Measurements from ENCODE around the gene SERPINB12.

The SERPINB12 gene

DNA sequence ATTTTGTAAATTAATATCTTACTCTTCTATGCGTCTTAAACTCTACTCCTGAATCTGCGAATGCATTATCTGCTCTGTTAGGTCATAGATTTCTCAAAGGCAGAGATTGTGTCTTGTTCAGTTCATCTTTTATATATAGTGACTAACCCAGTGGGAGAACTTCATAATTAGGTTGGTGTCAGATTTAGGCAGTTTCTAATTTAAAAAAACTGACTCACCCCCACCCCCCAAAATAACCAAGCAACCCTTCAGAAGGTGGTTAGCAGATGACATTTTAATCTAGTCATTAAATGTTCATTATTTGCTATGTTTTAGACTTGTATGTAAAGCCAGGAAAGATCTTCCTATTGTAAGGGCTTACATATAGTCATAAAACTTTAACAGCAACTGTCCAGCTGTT, 10.4 kb downstream of the SERPINB12 start:
- DNase-seq: no peak

DNA sequence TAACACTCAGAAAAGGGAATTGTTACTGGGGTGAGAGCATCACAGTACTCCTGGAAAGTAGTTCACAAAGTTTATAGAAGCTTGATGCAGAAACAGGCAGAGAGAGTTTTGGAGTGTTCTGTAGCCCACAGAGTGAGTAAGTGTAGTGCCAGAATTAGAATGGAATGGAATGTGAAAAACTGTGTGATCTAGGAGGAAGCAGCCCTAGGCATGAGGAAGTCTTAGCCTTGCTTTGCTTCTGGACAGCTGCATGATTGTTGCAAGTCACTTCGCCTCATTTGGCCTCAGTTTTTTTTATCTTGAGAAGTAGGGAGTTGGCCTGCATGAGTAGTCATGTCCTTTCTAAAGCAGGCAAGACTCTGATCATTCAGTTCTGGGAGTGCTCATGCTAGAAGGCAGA, 10.9 kb downstream of the SERPINB12 start:
- no peak for DNase-seq

DNA sequence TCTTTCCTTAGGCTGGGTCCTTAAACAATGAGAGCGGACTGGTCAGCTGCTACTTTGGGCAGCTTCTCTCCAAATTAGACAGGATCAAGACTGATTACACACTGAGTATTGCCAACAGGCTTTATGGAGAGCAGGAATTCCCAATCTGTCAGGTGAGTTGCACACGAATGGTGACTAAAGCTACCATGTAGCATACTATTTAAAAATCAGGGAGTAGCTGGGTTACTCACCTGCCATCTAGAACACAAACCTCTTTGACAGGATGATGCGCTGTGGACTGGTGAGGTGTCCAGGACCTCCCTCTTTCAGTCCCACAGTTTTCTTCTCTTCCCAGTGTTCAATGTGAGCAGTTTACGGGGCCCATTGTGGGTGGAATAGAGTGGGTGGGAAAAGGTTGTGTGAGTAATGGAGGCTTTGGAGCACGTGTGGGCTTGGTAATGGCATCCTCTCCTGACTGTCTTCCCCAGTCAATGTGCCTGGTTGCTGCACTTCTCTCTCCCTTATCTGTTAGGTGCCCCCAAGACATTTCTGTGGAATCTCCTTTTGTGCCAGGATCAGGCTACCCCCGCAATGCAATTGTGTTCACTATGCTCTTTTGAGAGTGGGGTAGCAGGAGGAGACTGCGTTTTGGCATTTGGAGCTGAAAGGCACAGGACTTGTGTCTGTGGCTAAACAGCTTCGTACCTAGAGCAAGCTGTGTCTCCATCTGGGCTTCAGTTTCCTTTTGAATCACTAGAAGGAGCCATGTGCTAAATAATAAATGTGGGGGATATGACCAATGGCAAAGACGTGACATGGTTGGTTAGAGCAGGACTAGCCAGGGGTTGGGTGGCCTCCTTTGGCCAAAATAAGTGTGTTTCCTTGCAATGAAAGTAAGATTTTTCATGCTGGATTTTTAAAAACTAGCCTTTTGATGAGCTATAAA, 17.7 kb downstream of the SERPINB12 start:
- DNase-seq: no peak

- DNase-seq: no peak
These were observed 20.1 kb downstream of the SERPINB12 start for GRCh38 chr18:63562284-63562683.

GRCh38 chr18:63564021-63564420, 21.9 kb downstream of the SERPINB12 start:
- DNase-seq: no peak

GRCh38 chr18:63564561-63564960, 22.4 kb downstream of the SERPINB12 start:
- DNase-seq: no peak

GRCh38 chr18:63567276-63567675, 25.1 kb downstream of the SERPINB12 start:
- DNase-seq: no peak

- DNase-seq: no peak
These were observed 25.7 kb downstream of the SERPINB12 start for GRCh38 chr18:63567825-63568224.

- DNase-seq: no peak
These were observed 28.6 kb downstream of the SERPINB12 start for GRCh38 chr18:63570721-63571120.

DNA sequence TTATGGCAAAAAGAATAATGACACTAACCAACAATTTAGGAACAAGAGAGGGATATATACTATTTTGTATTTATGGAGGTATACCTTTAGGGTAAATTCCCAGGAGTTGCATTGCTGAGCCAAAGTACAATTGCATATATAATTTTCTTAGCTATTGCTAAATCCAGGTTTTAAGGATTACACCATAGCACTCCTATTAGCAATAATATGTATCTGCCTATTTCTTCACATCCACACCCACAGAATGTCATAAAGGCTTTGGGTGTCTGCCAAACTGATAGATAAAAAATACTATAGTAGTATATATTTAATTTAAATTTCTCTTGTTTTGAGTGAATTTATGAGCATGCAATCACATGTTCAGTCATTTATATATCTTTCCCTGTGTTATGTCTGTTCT, 33.5 kb downstream of the SERPINB12 start:
- DNase-seq: no peak

DNA sequence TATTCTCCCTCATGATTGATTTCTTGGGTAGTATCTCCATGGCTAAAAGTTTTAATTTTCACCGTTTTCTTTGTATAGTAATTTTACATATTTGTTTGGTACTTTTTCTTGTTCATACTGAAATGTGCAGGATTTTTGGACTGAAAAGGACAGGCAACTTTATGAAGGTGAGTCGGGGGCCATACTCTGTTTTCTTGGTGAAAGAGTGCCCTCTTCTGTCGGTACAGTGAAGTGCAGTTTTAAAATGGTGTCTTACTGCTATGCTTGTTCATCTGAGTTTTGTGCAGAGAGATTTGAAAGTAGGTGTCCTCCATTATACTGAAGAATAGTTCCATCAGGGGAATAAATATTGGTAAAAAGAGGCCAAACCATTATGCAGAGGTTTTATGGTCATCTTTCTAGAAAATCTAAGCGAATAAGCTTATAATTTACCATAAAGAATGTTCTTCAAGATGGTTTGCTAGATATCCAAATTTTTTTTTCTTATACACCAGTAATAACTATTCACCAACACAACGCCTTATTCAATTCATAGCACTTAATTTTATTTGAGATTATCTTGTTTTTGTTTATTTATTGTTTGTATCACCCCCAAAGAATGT, 36.3 kb downstream of the SERPINB12 start:
- no peak for DNase-seq

DNA sequence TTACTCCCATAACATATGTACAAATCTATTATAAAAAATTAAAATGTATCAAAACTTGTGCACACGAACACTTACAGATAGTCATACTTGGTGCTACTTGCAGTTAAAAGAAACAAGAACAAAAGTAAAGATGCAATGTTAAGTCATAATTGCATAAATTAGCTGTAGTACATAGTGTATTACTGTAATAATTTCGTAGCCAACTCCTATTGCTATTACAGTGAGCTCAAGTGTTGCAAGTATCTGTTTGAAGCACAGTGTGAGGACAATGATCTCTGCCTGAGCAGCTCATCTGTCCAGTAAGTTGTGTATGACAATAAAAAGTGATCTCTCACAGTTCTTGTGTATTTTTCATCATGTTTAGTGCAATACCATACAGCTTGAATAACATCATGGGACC, 37.4 kb downstream of the SERPINB12 start:
- DNase-seq: no peak

GRCh38 chr18:63585988-63586387, 43.8 kb downstream of the SERPINB12 start:
- DNase-seq: no peak

DNA sequence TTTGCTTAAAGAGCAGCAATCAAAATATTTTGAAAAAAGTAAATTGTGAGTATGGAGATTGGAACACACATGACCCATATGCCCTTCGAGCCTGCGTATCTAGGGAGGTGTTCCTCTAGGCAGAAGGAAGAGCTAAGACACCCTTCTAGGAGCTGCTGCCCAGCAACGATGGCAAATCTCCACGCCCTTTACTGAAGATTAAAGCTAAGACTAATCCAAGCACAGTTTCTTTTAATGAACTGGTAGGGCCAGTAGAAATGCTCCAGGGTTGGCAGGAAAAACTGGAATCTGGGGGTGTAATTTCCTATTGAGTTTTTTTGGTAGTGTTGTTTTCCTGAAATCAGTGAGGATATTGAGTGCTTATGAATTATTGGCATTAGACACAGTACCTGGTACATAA, 44.3 kb downstream of the SERPINB12 start:
- DNase-seq: no peak

- DNase-seq: no peak
These were observed 44.8 kb downstream of the SERPINB12 start, which contains the start of gene SERPINB13 for GRCh38 chr18:63586966-63587365. SERPINB13 (plus strand) TSS chr18:63587343; CDS start chr18:63588668, 1,325 bp downstream.

GRCh38 chr18:63588909-63589308, 46.7 kb downstream of the SERPINB12 start:
- no peak for DNase-seq

DNA sequence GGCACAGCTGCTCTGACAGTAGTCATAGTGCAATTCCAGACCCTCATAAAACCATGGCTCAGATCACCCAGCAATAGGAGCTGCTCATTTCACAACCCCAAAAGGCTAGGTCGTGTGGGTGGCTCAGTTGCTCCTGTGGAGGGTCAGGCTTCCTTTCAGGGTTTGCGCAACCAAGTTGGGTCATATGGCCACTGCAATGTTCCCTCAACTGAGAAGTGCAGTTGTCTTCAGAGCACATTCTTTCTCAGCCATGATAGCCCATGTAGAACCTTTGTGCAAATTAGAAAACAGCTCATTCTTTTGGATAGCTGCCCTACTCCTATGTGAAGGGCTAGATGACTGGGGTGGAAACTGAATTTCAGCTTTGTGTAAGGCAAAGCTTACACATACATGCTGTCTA, 48.2 kb downstream of the SERPINB12 start:
- DNase-seq: no peak

- no peak for DNase-seq
These were observed 49.0 kb downstream of the SERPINB12 start for GRCh38 chr18:63590966-63591695.

GRCh38 chr18:63591725-63592124, 49.6 kb downstream of the SERPINB12 start:
- no peak for DNase-seq

DNA sequence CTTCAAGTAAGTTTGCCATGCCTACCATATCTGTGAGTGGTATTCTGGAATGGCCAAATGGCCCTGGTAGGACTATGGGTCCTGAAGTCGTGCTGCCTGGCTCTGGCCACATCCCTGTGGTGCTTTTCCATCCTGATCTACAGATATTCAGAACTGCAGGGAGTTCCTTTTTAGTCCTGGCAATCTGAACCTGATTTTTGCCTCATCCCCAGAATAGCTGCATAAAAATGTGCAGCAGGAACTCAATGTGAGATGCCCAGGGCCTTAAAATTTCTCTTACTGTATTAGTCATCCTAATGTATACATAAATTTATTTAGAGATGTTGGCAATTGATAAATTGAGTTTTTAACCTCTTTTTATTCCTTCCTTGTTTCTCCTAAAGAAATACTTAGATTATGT, 50.3 kb downstream of the SERPINB12 start:
- no peak for DNase-seq

GRCh38 chr18:63596964-63597363, 54.8 kb downstream of the SERPINB12 start:
- DNase-seq: no peak

DNA sequence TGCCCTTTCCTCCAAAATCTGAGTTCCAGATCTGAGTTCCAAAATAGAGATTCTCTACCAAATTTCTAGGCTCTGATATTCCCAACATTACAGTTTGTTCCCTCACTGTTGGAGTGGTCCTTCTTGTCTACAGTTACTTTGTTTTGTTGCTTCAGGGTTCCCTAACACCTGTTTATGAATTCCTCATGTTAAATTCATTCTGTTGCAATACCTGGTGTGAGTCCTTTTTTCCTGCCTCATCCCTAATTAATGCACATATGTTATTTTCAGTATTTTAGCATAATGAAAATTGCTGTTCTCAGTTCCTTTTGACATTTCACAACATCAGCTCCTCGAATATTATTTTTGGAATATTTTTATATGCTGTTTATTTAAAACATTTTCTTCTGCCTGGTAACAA, 61.2 kb downstream of the SERPINB12 start:
- no peak for DNase-seq

- DNase-seq: no peak
These were observed 61.6 kb downstream of the SERPINB12 start for GRCh38 chr18:63603772-63604171.
